ENCODE measurements around the gene NUP210L. TPM values are rescaled to one million over a fixed set of nuclear protein-coding genes. Genes with fewer than 3 reads are reported as not detected.
A peak's percentile ranks its signal among the peaks of the same experiment; 100 is the strongest.

NUP210L gene
- total and polyA plus RNA-seq, 2 experiments from 2014 or later = 0.10 TPM; not detected in 1

GRCh38 chr1:154183046-154183915 lies 28.4 kb upstream of the NUP210L start:
- Histone ChIP-seq H3K4me1 (ENCODE audit: insufficient read depth) (peaks cover 60% of the 10 kb centered on the region), H3K27ac (ENCODE audit: low read depth) (peak overlapping the region; percentile 98), H3K9me2 (ENCODE audit: insufficient read depth) (no peaks in the 10 kb centered on the region), H3K4me3 (peak overlapping the region; percentile 88), H3K27me3 (ENCODE audit: insufficient read depth) (no peaks in the 10 kb centered on the region), H3K36me3 (ENCODE audit: insufficient read depth) (peaks cover 10% of the 10 kb centered on the region; the same call in 1 of the 2 replicates), H3K4me2 (peak overlapping the region; percentile 88), H4K20me1 (replicated peaks; ENCODE audit: insufficient read depth) (peaks cover 35% of the 10 kb centered on the region), H3K79me2 (replicated peaks; ENCODE audit: insufficient read depth) (peaks cover 47% of the 10 kb centered on the region), H2AFZ (no peak overlapping the region; the same call in 1 of the 2 replicates), H3F3A (replicated peaks; ENCODE audit: low read depth) (peaks cover 12% of the 10 kb centered on the region)
- H3K36me3 Mint-ChIP-seq (ENCODE audit: low read depth) = peaks cover 36% of the 10 kb centered on the region
- peak overlapping the region; percentile 97 for H3K27ac Mint-ChIP-seq
- DNase-seq (ENCODE audit: low spot score) (peak; percentile 99), ATAC-seq (peak; percentile 89)
- peaks cover 4% of the 10 kb centered on the region; the same call in 1 of the 3 replicates for H3K9me3 Mint-ChIP-seq
- H3K4me3 Mint-ChIP-seq = peak overlapping the region; percentile 100
- H3K4me1 Mint-ChIP-seq = peaks cover 64% of the 10 kb centered on the region
- peaks cover 8% of the 10 kb centered on the region for H3K27me3 Mint-ChIP-seq (ENCODE audit: insufficient read depth, low read depth, poor library complexity)
- no peak for TF ChIP-seq CTCF (conservative IDR thresholded peaks at IDR 0.05; ENCODE audit: low read depth in 2 of 2)
- TF ChIP-seq JUNB (IDR thresholded peaks at IDR 0.05; ENCODE audit: unreplicated experiment) = no peak
- no peak for TF ChIP-seq ZNF114 (CRISPR knock-in tag; IDR thresholded peaks at IDR 0.05)
- no peak for TF ChIP-seq EZH2phosphoT487 (IDR thresholded peaks at IDR 0.05; ENCODE audit: unreplicated experiment)
- TF ChIP-seq ZNF462 (CRISPR knock-in tag; IDR thresholded peaks at IDR 0.05) = no peak
- peak; percentile 96 for TF ChIP-seq CREB1 (CRISPR knock-in tag; IDR thresholded peaks at IDR 0.05; ENCODE audit: low read depth)
- no peak for TF ChIP-seq ZNF331 (CRISPR knock-in tag; IDR thresholded peaks at IDR 0.05; ENCODE audit: low read depth)
- TF ChIP-seq NANOG (IDR thresholded peaks at IDR 0.05; ENCODE audit: borderline replicate concordance) = no peak
- TF ChIP-seq REST (IDR thresholded peaks at IDR 0.05; ENCODE audit: unreplicated experiment) = no peak
- TF ChIP-seq STAT1 (IDR thresholded peaks at IDR 0.05; ENCODE audit: unreplicated experiment) = no peak
- no peak for TF ChIP-seq EZH2 (IDR thresholded peaks at IDR 0.05; ENCODE audit: low read depth, unreplicated experiment)
- TF ChIP-seq POLR2AphosphoS5 (IDR thresholded peaks at IDR 0.05; ENCODE audit: low read depth) = peak; percentile 91
- peak; percentile 77 for TF ChIP-seq ETS1 (IDR thresholded peaks at IDR 0.05)
